Cardiac fibroblast (primary cell): ENCODE results near the gene RESP18.

Source experiments
- DNase-seq, 2 donors: peaks; one replicate each; pipeline versions ENCODE4 v3.0.0 to v3.0.0-alpha.2; 2010; ENCODE audit warnings: low read depth in 2 of 2
- H3K4me3 ChIP-seq, 2 donors: replicated peaks in 1 of 2; 1 replicate in 1 of 2; 2 replicates in 1 of 2; pipeline ENCODE4 v1.5.1; 2011; ENCODE audit warnings: low read depth in 2 of 2, low read length in 2 of 2, mild to moderate bottlenecking in 2 of 2, moderate library complexity in 1 of 2
- CTCF ChIP-seq: IDR thresholded peaks from one replicate; pipeline ENCODE4 v1.5.1; 2011; ENCODE audit warnings: low read depth, mild to moderate bottlenecking, low read length, inconsistent platforms

The RESP18 gene

GRCh38 chr2:219332542-219332941 is at the start of gene RESP18:
Gene RESP18 (minus strand): TSS chr2:219332744.
- DNase-seq: no peak
- no peak for TF ChIP-seq CTCF
- no peak within 1 kb of the TSS for H3K4me3 ChIP-seq

- no peak overlapping the region for H3K4me3 ChIP-seq
- DNase-seq: no peak
- no peak for TF ChIP-seq CTCF
Observed at GRCh38 chr2:219381448-219381847, 48.9 kb upstream of the RESP18 start.

- H3K4me3 ChIP-seq: no peak overlapping the region
- DNase-seq: no peak
- TF ChIP-seq CTCF: no peak
Observed at GRCh38 chr2:219380926-219381325, 48.4 kb upstream of the RESP18 start.

GRCh38 chr2:219378163-219378851 is 45.8 kb upstream of the RESP18 start:
- no peak for DNase-seq
- no peak overlapping the region for H3K4me3 ChIP-seq
- TF ChIP-seq CTCF: no peak

- peak; percentile 79 to 88 for DNase-seq
- no peak overlapping the region for H3K4me3 ChIP-seq
- TF ChIP-seq CTCF: no peak
Observed at GRCh38 chr2:219369447-219369861, 36.9 kb upstream of the RESP18 start.

GRCh38 chr2:219368690-219369191 is 36.2 kb upstream of the RESP18 start:
- peak; percentile 69 to 91 for DNase-seq
- peak overlapping the region in 1 of 2 donors; percentile 24 for H3K4me3 ChIP-seq
- no peak for TF ChIP-seq CTCF
